Iris pigment epithelial cell (primary cell): ENCODE results near the gene SMARCD2.
"Not testable (repeated sequence)": the region's sequence is repeated elsewhere in the genome, so short reads cannot be mapped to it uniquely, and the experiment has no call there.

ENCODE experiments used
- DNase-seq: peaks from one replicate; pipeline ENCODE4 v3.0.0-alpha.2; 2011; ENCODE audit warnings: low read depth

Gene SMARCD2

GRCh38 chr17:63804328-63804727, 38.2 kb downstream of the SMARCD2 start:
- DNase-seq: no peak

GRCh38 chr17:63800783-63801182, 41.7 kb downstream of the SMARCD2 start:
- no peak for DNase-seq

DNA sequence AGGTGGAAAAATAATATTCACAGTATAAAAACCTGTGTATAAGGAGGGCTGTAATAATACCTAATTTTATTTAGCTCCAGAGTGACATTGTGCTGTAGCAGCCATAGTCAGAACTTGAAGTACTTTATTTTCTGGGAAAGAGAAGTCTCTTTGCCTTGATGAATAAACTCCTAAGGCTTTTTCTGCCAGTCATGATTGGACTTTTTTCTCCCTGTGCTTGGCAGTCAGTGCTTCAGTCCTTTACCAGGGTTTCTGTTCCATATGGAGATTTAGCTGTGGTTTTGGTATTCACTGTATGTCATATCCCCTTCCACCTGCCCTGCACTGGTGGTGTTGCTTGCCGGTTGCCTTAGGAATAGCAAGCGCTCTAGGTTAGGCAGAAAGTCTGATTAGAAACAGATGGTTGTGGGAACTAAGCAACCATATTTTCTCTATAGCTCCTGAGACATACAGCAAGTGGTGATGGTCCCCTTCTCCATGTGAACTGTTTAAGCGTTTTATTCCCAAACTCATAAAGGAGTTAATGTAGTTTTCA, 43.8 kb downstream of the SMARCD2 start:
- DNase-seq: no peak

- DNase-seq: not testable (repeated sequence)
Measured at GRCh38 chr17:63796375-63796774, 46.1 kb downstream of the SMARCD2 start.

DNA sequence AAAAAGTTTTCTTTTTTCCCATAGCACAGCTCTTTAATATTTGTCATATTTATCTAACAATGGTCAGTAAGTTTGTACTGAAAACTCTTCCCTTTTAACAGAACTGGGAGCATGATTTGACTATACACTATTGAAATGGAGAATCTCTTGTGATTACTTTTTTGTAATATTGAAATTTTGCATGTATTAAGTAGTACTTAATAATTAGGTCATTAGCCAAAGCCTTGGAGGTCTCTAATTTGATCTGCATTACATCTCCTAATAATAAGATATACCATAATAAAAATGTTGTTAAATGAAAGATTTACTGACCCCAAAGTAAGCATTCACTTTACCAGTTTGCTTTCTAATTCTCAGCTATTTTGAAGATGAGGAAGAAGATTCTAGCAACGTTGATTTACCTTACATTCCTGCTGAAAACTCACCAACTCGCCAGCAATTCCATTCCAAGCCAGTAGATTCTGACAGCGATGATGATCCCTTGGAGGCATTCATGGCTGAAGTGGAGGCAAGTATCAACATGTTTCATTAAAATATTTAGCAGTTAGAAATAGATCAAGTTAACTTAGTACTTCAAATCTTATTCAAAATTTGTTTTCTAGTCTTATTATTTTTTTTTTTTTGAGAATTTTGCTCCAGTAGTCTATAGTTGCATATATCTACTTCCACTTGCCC, 50.3 kb downstream of the SMARCD2 start:
- no peak for DNase-seq

- no peak for DNase-seq
Measured at GRCh38 chr17:63790057-63790456, 52.4 kb downstream of the SMARCD2 start.

GRCh38 chr17:63786971-63787711, 55.3 kb downstream of the SMARCD2 start:
- no peak for DNase-seq

- DNase-seq: no peak
Measured at GRCh38 chr17:63786117-63786516, 56.4 kb downstream of the SMARCD2 start.

DNA sequence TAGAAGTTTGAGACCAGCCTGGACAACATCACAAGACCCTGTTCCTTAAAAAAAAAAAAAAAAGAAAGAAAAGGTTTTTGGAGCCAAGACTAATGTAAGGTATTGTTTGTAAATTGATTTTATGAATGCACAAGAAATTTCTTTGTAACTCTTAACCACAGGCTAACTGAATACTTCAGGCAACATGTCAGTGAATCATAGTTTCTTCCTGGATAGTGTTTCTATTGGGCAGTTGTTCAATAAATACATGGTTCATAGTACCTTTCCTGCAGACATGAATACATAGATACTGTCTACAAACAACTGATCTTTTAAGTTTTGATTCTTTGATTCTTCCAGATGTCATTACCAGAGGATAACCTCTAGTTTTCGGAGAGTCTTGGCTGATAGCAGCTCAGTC, 56.9 kb downstream of the SMARCD2 start:
- peak; percentile 78 for DNase-seq

DNA sequence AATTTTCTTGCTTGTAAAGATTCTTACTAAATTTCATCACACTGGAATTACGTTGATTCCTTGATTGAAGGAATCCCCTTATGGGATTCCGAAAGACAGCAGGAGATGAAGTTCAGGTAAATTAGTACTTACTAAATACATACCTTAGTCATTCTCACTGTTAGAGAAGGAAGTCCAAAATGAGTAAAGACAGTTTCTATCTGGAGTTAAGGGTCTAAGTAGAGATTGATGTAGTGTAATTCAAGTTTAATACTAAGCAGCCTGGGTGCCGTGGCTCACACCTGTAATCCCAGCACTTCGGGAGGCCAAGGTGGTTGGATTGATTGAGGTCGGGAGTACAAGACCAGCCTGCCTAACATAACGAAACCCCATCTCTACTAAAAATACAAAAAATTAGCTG, 59.0 kb downstream of the SMARCD2 start:
- no peak for DNase-seq
